IPS DF 4.7 (cell line): ENCODE data around the gene APOO.

ENCODE experiments used
- DNase-seq: peaks from one replicate; pipeline ENCODE4 v3.0.0-alpha.2; 2013; ENCODE audit warnings: low spot score; ENCODE audit errors: extremely low read depth

The APOO gene

GRCh38 chrX:23787745-23788118, 120.0 kb downstream of the APOO start:
- no peak for DNase-seq

- no peak for DNase-seq
Measured at GRCh38 chrX:23786268-23786815, 121.4 kb downstream of the APOO start.

DNA sequence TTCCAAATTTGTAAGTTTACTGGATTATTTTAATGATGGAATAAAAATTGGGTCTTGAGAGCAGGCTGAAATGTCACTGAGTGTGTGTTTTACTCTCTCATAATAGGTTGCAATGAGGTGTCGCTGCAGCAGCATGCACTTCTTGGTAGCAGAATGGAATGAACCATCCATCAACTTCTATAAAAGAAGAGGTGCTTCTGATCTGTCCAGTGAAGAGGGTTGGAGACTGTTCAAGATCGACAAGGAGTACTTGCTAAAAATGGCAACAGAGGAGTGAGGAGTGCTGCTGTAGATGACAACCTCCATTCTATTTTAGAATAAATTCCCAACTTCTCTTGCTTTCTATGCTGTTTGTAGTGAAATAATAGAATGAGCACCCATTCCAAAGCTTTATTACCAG, 122.2 kb downstream of the APOO start:
- no peak for DNase-seq

GRCh38 chrX:23784470-23785331, 123.0 kb downstream of the APOO start:
- DNase-seq = no peak

GRCh38 chrX:23783589-23784469, 123.9 kb downstream of the APOO start:
- no peak for DNase-seq
